ENCODE results near the gene MED12L.

MED12L gene

DNA sequence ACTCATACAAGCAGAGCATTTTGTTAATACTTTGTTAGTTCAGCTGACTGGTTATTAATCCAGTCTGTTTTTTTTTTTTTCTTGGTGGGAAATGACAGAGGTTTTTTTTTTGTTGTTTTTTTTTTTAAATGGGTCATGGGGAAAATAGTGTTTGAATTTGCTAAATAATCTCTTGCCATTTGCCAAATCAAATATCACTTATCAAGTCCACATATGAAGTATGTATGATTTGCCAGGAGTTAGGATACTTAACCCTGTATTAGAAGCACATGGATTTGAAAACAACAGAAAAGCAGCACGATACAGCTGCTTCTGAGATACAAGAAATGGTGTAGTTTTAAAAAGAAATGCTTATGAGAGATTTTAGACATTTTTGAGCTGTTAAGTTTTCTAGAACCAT lies 171.3 kb downstream of the MED12L start:
- DNase-seq: no peak

- no peak for DNase-seq
Measured at GRCh38 chr3:151259664-151260063, 174.2 kb downstream of the MED12L start.

GRCh38 chr3:151262871-151263525 lies 177.5 kb downstream of the MED12L start:
- peak; percentile 14 for DNase-seq

DNA sequence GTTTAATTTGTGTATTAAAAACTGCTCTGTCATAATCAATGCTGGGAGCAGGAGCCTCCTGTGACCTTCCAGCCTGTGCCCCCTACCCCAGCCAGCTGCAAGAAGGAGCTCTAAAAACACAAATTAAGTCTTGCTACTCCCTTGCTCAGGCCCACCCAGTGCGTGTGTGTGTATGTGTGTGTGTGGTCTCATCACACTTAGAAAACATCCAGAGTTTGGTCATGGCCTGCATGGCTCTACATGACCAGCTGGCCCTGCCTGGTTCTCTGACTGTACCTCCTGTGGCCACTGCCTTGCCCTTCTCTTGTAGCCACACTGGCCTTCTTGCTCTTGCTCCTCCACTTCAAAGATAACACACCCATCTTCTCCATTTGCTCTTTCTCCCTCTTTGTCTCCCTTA lies 179.1 kb downstream of the MED12L start:
- no peak for DNase-seq

DNA sequence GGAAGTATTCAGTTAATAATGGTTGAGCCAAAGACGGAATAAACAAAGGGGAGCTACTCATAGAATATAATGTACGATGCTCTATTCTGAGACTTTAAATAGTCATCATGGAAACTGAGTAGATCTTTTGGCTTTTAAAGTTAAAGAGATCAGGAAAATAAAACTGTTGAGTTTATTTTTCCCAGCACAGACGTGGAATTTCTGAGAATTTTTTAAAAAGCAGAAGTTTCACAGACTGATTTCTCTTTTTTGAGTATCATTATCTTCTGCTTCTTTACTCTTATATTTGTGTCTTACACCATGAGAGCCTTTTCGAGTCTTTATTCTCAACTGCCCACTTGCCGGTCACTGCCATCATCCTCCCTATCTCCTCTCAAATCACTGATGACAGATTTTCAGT lies 179.7 kb downstream of the MED12L start:
- no peak for DNase-seq

DNA sequence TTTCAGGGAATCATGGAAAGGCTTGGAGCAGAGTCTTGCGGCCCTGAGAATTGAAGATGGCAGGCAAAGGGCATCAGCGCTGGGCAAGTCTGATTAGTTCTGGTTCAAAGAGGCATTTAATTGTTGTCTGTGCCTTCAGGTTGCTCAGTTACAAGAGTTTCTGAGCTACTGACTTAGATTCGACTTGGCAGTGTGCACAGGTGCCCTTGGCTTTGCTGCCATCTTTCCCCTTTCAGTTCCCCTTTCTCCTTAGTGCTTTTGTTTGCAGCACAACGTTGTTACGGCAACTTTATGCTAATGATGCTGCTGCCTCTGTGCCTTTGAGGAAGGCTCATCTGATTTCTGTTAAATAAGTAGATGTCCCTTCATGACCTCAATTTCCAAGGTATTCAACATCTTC lies 180.4 kb downstream of the MED12L start:
- DNase-seq: peak; percentile 10

- DNase-seq: no peak
Measured at GRCh38 chr3:151267066-151267465, 181.6 kb downstream of the MED12L start.

GRCh38 chr3:151268267-151269235 lies 183.1 kb downstream of the MED12L start:
- DNase-seq: no peak

GRCh38 chr3:151269631-151270030 lies 184.2 kb downstream of the MED12L start:
- no peak for DNase-seq

GRCh38 chr3:151275091-151275490 lies 189.6 kb downstream of the MED12L start:
- DNase-seq: no peak

GRCh38 chr3:151276038-151276686 lies 190.7 kb downstream of the MED12L start:
- no peak for DNase-seq

DNA sequence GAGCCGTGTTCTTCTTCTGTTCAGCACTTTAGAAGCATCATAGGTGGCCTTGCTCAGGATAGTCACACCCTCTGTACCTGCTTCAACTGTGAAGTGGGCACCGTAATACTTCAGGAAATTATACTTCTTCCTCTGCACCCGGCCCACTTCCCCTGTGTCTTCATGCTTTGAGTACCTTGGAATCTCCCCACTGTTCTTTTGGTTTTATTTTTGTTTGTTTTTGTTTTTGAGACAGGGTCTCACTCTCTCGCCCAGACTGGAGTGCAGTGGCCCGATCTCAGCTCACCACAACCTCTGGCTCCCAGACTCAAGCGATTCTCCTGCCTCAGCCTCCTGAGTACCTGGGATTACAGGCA lies 191.2 kb downstream of the MED12L start:
- no peak for DNase-seq

DNA sequence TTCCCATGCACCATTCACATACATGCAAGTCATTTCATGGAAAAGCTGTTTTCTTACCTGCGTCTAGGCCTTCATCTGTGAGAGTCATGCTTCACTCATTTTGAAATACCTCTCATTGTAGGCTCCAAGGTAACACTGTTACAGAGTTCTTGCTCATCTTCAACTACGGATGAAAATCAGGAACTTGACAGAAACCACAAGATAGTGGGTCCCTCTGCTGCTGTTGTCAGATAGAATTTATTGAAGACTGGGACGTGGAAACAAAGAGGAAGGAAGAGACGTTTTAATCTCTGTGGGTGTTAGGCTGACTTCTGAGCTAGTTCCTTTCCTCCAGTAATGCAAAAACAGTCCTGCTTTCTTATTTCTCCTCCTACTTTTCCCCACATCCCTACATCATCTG lies 192.8 kb downstream of the MED12L start, which contains the start of gene P2RY14:
P2RY14 (minus strand) TSS at position 313 of the 400 bp plus-strand sequence. CDS start 64,226 bp downstream, outside the sequence.
- no peak for DNase-seq

DNA sequence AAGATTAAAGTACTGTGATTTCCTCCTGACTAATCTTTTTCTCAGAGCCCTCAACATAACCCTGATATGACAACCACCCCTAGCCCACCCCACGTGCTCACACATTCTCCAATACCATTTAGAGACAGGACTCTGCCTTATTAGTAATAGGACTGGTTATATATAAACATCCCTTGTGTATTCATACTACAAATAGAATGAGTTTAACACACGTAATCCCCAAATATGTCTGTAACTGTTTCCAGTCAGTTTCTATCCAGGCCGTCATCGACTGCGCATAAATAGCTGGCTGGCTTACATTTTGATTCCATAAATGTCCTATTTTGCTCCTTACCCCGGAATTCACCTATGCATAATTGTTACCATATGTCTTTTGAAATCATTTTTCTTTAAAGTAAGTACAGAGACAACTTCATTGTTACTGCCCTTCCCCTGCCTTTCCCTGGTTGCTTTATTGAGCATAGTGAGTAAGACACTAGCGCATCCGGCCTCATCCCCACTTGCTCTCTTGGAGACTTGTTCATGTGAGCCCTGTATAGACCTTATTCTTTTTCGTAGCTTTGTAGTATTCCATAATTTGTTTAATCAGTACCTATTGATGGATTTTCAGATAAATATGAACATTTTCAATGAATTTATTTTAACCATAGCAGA lies 196.3 kb downstream of the MED12L start:
- no peak for DNase-seq

GRCh38 chr3:151282921-151283320 lies 197.5 kb downstream of the MED12L start:
- DNase-seq: peak; percentile 61

- DNase-seq: no peak
Measured at GRCh38 chr3:151283387-151283786, 197.9 kb downstream of the MED12L start.

- no peak for DNase-seq
Measured at GRCh38 chr3:151283907-151284461, 198.5 kb downstream of the MED12L start.

GRCh38 chr3:151285940-151286339 lies 200.5 kb downstream of the MED12L start:
- no peak for DNase-seq

DNA sequence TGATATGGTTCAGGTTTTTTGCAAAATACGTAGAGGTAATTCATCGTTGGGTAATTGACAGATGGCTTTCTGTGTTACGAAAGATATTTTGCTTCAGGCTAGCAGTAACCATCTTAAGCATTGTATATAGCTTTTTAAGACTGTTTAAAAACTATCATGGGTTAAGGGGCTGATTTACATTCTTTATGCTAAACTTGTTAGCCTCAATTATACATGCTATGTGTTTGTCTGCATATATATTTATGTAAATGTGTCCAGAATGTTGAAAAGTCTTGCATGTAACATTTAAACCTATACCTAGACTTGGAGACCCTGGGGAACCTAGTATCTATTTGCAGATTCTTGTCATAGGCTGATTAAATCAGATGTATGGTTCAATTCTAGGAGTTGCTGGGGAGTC lies 204.0 kb downstream of the MED12L start:
- DNase-seq: no peak

DNA sequence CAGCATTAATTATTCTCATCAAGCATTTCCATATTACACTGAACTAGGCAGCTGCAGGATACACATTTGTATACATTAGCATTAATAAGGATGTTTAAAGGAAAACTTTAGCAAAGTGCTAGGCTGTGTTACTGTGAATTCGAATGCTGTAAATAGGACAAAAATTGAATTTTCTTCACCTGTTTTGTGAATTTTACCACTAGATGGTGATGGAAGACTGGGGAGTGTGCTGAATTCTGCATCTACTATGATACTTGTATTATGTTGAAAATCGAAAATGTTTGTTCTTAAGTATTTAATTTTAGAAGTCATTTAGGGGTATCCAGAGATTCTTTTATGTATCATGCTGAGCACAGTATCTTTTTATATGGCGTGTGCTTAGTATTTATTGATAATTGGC lies 205.2 kb downstream of the MED12L start:
- DNase-seq: peak; percentile 18

DNA sequence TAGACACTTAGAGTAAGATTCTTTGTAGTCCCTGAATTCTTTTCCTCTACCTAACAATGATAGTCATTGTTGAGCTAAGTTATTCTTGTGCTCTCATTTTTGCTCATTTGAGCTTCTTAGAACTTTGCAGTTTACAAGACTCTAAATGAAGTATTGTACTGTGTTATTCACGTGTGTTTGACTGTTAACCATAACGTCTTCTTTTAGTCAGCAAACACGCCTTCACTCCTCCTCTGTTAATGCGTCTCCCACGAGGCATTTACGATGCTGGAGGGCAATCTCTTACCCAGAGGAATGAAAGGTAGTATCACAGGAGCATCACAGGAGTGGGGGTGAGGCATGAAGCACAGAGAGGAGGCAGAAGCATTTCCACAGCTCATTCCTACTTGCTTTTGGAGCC lies 207.7 kb downstream of the MED12L start:
- no peak for DNase-seq

GRCh38 chr3:151296226-151296625 lies 210.8 kb downstream of the MED12L start:
- no peak for DNase-seq

GRCh38 chr3:151297429-151297828 lies 212.0 kb downstream of the MED12L start:
- DNase-seq: no peak

Data from NCI-H82 (cell line).